ENCODE results near the gene HTR3B.
"Not testable (repeated sequence)": the region's sequence is repeated elsewhere in the genome, so short reads cannot be mapped to it uniquely, and the experiment has no call there.

The HTR3B gene, protein sequence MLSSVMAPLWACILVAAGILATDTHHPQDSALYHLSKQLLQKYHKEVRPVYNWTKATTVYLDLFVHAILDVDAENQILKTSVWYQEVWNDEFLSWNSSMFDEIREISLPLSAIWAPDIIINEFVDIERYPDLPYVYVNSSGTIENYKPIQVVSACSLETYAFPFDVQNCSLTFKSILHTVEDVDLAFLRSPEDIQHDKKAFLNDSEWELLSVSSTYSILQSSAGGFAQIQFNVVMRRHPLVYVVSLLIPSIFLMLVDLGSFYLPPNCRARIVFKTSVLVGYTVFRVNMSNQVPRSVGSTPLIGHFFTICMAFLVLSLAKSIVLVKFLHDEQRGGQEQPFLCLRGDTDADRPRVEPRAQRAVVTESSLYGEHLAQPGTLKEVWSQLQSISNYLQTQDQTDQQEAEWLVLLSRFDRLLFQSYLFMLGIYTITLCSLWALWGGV

GRCh38 chr11:113904379-113905101 lies at the start of gene HTR3B:
Gene HTR3B, plus strand, starts transcription at chr11:113904796. Its CDS starts 138 bp downstream, at chr11:113904934.
- no peak for DNase-seq (ENCODE audit: low read depth in 2 of 2, low spot score in 1 of 2)

- DNase-seq (ENCODE audit: low read depth in 2 of 2, low spot score in 1 of 2): no peak
Observed at GRCh38 chr11:113855803-113856202, 48.8 kb upstream of the HTR3B start.

DNA sequence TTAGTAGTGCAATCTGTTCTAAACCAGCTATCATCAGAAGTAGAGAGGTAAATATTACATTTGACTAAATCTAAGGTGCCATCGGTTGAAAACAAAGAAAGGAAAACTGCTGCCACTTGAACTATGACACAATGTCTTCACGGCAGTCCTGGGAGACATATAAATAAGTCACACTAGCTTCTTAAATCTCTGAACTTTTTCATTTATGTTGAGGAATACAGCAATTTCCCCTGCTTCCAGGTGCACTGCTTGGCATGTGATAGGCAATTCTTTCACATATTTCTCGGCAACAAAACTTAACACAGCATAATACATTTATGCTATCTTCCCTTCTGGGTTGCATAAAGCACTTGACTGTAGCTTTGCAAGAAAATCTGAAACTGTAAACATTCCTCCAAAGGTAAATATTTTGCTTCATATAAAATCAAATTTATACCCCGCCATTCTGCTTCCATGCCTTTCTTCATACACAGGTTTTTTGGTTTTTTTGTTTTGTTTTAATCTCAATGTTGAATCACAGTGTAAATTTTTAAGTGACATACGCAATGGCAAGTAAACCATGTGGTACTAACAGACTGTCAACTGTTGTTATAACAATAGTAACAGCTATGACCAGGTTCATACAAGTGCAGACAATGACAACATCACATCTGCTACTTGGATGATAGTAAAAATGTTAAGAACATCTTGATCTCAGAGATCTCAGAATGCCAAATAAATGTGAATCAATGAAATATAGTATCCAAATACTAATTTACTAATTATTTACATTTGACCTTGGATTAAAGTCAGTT lies 47.4 kb upstream of the HTR3B start:
- DNase-seq (ENCODE audit: low read depth in 2 of 2, low spot score in 1 of 2): no peak

- DNase-seq (ENCODE audit: low read depth in 2 of 2, low spot score in 1 of 2): no peak
Observed at GRCh38 chr11:113859665-113860064, 44.9 kb upstream of the HTR3B start.

DNA sequence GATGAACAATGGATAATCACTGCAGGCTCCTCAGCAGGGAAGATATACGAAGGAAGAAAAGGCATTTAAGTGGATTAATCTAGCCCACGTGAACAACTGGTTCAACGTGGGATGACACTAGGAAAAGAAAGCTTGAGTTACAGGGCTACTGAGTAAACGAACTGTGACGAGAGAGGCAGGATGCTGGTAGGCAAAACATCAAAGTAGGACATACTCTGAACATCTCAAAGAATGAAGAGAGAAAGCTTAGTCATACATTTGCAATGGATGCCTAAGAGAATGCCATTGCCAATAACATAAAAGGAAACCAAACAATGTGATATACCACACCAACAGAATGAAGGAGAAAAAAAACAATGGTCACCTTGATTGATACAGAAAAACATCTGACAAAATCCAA lies 42.2 kb upstream of the HTR3B start:
- DNase-seq (ENCODE audit: low read depth in 2 of 2, low spot score in 1 of 2): no peak

- DNase-seq (ENCODE audit: low read depth in 2 of 2, low spot score in 1 of 2): no peak
Observed at GRCh38 chr11:113864410-113864809, 40.2 kb upstream of the HTR3B start.

DNA sequence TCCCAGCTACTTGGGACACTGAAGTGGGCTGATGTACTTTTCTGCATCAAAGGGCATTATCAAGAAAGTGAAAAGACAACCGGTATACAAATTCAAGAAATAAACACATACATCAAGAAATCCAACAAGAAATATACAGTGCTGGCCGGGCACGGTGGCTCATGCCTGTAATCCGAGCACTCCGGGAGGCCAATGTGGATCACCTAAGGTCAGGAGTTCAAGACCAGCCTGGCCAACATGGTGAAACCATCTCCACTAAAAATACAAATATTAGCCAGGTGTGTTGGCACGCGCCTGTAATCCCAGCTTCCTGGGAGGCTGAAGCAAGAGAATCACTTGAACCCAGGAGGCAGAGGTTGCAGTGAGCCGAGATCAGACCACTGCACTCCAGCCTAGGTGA lies 38.7 kb upstream of the HTR3B start:
- DNase-seq (ENCODE audit: low read depth in 2 of 2, low spot score in 1 of 2): no peak

DNA sequence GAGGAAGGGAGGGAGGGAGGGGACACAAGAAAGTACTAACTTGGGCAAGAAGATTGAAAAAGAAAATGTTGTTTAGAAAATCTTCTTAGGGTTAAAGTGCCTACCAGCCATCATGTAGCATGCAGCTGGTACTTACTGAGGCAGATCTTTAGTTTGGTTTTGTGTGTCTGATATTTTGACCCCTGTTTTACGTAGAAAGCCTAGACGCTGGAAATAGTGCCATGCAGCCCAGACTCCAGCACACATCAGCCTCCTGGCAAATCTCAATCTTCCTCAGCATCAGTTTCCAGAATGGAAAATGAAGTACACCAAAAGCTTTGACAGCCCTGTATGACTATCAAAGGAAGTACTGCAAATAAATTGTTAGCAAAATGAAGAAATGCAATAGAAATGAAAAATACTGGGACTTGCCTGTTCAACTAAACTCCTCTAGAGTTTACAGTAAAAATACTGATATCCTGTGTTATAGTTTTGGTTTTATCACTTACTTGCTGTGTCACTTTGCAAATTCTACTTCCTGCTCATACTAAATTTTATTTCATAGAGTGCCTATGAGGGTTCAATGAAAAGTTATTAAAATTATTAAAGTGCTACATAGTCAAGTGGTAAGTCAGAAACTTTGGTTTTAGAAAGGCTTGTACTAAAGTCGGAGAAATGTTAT lies 36.6 kb upstream of the HTR3B start:
- DNase-seq (ENCODE audit: low read depth in 2 of 2, low spot score in 1 of 2): no peak

DNA sequence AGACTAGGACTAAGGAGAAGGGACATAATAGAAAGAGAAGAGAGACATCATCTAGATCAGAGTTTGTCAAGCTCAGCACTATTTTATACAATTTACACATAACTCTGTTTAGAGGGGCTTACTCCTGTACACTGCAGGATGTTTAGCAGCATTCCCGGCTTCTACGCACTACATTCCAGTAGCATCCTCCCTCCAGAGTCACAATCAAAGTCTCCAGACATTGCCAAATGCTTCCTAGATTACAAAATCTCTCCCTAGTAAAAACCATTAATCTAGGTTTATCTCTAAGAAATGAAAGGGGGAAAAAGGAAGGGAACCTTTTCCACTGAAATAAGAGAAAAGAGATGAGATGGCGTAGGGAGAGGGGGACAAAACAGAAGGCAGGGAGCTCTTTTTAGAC lies 33.3 kb upstream of the HTR3B start:
- DNase-seq (ENCODE audit: low read depth in 2 of 2, low spot score in 1 of 2): no peak

DNA sequence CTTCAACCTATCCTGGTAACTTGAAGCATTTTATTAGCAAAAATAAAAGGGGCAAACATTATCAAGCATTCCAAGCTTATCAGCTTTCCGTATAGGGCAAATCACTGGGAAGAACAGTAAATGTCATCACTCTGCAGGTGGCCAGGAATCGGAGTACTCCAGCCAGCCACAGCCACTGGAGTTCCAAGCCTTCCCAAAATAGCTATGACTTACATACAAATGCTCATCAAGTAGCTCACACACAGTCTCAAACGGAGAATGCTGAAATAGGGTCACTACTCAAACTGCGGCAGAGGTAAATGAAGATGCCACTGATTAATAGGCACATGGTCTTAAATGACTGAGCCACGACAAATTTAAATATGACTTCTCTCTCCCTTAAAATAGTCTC lies 31.4 kb upstream of the HTR3B start:
- DNase-seq (ENCODE audit: low read depth in 2 of 2, low spot score in 1 of 2): no peak

DNA sequence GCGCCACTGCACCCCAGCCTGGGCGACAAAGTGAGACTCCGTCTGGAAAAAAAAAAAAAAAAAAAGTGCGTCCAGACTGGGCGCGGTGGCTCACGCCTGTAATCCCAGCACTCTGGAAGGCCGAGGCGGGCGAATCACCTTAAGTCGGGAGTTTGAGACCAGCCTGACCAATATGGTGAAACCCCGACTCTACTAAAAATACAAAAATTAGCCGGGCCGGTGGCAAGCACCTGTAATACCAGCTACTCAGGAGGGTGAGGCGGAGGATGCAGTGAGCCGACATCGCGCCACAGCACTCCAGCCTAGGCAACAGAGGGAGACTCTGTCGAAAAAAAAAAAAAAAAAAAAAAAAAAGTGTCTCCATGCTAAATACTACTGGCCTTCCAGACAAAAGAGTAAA lies 30.5 kb upstream of the HTR3B start:
- no peak for DNase-seq (ENCODE audit: low read depth in 2 of 2, low spot score in 1 of 2)

GRCh38 chr11:113874581-113875233 lies 29.9 kb upstream of the HTR3B start:
- DNase-seq (ENCODE audit: low read depth in 2 of 2, low spot score in 1 of 2): no peak

DNA sequence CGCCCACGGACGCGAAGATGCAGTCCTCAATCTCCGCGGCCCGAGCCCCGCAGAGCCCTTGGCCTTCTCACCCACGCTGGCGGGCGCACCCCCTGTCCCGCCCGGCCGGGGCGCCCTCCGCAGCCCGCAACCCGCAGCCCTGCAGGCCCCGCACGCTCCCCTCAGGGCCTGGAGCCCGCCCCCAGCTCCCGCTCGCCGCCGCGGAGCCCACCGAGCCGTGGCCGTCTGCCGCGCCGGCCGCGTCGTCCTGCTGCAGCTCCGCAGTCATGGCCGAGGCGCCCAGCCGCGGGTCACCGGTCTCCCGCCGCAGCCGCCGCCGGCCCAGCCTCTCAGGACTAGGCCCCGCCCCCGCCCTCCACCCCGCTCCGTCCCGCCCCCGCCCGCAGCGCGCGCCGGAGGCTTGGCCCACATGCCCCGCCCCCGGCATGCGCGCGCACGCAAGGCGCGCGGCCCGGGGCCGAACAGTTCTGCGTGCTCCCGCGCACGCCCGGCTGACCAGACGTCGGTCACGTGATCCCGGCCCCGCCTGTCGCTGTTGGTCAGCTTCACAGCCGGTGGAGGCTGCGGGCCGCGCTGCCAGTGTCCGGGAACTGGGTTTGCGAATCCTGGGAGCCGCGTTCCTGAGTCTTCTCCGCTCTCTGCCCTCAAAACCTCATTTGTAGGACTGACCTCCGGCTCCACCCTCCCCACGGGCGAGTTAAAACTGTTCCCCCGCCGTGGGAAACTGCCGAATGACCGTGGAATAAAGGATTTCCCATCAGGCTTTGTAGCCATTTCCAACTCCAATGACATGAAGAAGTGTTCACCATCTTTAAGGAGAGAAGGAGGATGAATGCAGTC lies 29.1 kb upstream of the HTR3B start, which contains the start of gene USP28:
Gene USP28 (minus strand): TSS at position 339 of the 840 bp plus-strand sequence. CDS start 71 bp downstream, at position 268.
- peak; percentile 40 to 64 for DNase-seq (ENCODE audit: low read depth in 2 of 2, low spot score in 1 of 2)

- no peak for DNase-seq (ENCODE audit: low read depth in 2 of 2, low spot score in 1 of 2)
Observed at GRCh38 chr11:113876074-113876797, 28.4 kb upstream of the HTR3B start.

DNA sequence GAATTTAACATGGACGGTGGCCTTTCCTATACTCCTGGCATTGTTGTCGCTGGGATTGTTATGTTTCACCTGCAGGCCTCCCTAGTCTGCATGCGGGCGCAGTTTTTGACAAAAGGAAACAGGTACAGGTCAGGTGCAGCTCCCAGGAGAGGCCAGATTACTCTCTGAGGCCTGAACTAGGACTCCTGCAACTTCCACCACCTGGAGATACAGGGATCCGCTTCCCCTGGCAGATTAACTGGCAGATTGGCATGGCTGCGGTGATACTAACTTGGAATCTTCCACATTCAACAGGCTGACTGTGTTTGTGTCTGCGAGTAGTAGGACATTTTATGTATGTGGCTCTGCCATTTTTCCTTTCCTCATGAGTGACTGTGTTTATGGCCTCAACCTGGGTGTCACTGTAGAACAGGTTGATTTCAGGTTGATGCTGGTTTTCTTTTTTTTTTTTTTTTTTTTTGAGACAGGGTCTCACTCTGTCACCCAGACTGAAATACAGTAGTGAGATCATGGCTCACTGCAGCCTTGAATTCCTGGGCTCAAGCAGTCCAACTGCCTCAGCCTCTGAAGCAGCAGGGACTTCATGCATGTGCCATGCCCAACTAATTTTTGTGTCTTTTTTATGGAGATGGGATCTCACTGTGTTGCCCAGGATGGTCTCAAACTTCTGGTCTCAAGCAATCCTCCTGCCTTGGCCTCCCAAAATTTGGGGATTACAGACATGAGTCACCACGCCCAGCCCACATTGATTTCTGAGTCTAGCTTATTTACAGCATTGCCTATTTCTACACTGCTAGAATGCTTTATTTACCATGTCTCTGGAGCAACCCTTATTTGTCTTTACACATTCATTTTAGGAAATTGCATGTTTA lies 27.6 kb upstream of the HTR3B start:
- DNase-seq (ENCODE audit: low read depth in 2 of 2, low spot score in 1 of 2): no peak

DNA sequence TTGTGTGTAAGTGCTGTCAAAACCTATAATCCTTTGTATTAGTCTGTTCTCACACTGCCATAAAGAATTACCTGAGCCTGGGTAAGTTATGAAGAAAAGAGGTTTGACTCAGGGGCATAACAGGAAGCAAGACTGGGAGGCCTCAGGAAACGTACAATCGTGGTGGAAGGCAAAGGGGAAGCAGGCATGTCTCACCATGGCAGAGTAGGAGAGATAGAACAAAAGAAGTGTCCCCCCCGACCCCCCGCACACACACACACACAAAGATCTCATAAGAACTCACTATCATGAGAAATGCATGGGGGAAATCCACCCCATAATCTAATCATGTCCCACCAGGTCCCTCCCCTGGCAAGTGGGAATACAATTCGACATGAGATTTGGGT lies 26.9 kb upstream of the HTR3B start:
- no peak for DNase-seq (ENCODE audit: low read depth in 2 of 2, low spot score in 1 of 2)

DNA sequence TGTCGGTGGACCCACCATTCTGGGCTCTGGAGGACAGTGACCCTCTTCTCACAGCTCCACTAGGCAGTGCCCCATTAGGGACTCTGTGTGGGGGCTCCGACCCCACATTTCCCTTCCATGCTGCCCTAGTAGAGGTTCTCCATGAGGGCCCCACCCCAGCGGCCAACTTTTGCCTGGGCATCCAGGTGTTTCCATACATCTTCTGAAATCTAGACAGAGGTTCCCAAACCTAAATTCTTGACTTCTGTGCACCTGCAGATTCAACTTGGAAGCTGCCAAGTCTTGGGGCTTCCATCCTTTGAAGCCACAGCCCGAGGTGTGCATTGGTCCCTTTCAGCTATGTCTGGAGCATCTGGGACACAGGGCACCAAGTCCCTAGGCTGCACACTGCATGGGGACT lies 25.1 kb upstream of the HTR3B start:
- DNase-seq (ENCODE audit: low read depth in 2 of 2, low spot score in 1 of 2): not testable (repeated sequence)

- DNase-seq (ENCODE audit: low read depth in 2 of 2, low spot score in 1 of 2): no peak
Observed at GRCh38 chr11:113880971-113881370, 23.6 kb upstream of the HTR3B start.

Data from stimulated activated CD8-positive, alpha-beta memory T cell treated with anti-CD3 and anti-CD28 coated beads, Interleukin-4, amount 100 ng/mL, for 4 hours (primary cell).